D721Med (cell line): ENCODE results near the gene MGMT.

ENCODE experiments used
- DNase-seq: peaks from one replicate; pipeline ENCODE4 v3.0.0; 2011; ENCODE audit warnings: low spot score; ENCODE audit not compliant: insufficient read length
- FAIRE-seq: peaks from 2 replicates; lab custom pipeline; 2011; peaks lifted over from hg19 to GRCh38; lab: Jason Lieb, UNC
- CTCF ChIP-seq: IDR thresholded peaks from 2 replicates; pipeline ENCODE4 v1.5.1; 2012; ENCODE audit warnings: mild to moderate bottlenecking, control low read depth; ENCODE audit not compliant: insufficient read depth; ENCODE audit errors: missing control alignments

The MGMT gene

GRCh38 chr10:129602938-129603535, 136.0 kb downstream of the MGMT start:
- FAIRE-seq, result no peak
- DNase-seq, result no peak
- TF ChIP-seq CTCF, result no peak

- FAIRE-seq (no peak), DNase-seq (no peak)
- no peak for TF ChIP-seq CTCF
Measured at GRCh38 chr10:129604333-129605032, 137.4 kb downstream of the MGMT start.

- no peak for TF ChIP-seq CTCF
- DNase-seq (no peak), FAIRE-seq (no peak)
Measured at GRCh38 chr10:129605266-129605985, 138.4 kb downstream of the MGMT start.

DNA sequence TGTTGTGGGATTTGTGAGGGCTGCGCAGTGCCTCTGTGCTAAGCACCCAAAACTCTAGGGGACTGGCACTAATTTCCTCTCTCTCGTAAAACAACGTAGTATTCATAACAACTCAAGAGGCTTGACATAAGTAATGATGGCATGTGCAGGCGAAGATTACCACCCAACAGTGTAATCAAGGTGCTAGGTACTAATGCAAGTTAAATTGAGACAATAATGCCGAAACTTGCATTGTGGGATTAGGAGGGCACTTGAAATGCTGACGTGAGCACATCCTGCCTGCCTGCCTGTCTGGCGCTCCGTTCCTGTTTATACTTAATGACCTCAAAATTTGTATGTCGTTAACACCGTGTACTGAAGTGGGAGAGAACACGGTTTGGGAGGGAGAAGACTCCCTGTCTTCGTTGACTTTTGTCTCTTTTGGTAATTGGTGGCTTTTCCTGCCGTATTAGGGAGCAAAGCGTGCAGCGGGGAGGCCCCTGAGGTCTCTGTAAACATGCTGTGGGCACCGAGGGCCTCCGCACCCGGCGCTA, 139.0 kb downstream of the MGMT start:
- FAIRE-seq, result no peak
- no peak for TF ChIP-seq CTCF
- no peak for DNase-seq

DNA sequence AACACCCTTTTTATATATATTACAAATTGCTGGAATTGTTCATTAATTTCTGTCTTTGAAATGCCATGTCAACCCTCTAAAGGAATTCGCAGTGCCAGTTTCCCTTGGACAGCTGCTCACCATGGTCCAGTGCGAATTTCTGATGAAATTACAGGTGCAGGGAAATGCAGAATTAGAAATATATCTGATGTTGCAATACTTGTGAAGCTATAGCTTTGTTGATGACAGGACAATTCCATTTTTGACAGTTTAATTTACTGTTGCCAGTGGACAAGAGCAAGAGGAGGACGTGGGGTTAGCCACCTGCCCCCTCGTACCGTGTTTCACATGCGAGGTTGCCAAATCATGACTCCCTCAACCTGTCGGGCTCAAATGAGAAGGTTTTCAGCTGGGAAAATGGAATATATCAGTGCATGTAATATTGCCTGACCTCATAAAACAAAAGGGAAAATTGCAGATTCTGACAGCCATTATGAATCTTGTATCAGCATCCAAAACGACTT, 140.6 kb downstream of the MGMT start:
- FAIRE-seq (no peak), DNase-seq (no peak)
- TF ChIP-seq CTCF, result no peak

- TF ChIP-seq CTCF, result no peak
- no peak for DNase-seq
- no peak for FAIRE-seq
Measured at GRCh38 chr10:129608653-129609052, 141.6 kb downstream of the MGMT start.

DNA sequence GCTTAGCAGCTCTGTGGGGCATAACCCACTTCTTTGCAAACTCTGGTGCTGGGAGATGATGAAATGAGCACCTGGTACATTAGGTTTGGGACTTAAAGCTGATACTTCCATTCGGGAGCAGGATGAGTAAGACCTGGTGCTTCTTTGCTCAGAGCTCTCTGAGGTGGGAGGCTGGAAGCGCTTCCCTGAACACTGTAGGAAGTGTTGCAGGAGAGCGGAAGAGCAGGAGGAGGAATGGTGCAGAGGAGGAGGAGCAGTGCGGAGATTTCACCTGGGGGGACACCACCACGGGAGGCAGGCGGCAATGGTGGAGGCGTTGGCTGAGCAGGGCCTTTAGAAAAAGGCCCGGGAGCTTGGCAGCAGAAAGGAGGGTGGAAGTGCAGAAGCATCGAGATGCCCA, 142.5 kb downstream of the MGMT start:
- DNase-seq, result no peak
- TF ChIP-seq CTCF, result no peak
- FAIRE-seq, result no peak
